GM12865 (cell line): Measurements from ENCODE around the gene YPEL5.

ENCODE experiments used
- DNase-seq: peaks from one replicate; pipeline ENCODE4 v3.0.0; 2010; ENCODE audit warnings: low read depth
- H3K4me3 ChIP-seq: 2 replicates; pipeline ENCODE4 v1.5.1; 2011; ENCODE audit warnings: mild to moderate bottlenecking, low read depth, low read length, control low read depth
- TF ChIP-seq, protein P1 (sequence below): IDR thresholded peaks from 2 replicates; pipeline ENCODE4 v1.5.1; 2011; ENCODE audit warnings: low read length, control low read depth, low read depth, inconsistent platforms; ENCODE audit not compliant: insufficient read depth; ENCODE audit errors: missing control alignments

Gene YPEL5

DNA sequence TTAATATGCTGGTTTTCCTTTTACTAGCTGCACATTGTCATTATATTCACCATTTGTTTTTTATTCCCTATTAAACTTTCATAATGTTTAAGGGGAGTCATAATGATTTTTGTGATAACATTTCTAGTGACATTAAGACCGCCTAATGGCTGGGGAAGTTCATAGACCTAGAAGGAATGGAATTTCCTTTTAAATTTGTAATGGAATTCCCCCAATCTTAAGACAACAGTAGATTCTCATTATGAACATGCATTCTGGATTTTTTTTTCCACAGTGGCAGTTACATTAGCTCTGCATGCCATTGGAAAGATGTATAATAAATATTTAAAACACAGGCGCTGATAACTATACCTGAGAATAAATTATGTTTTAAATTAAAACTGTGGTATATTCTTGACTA lies 8.4 kb downstream of the YPEL5 start:
- TF ChIP-seq, protein P1, sequence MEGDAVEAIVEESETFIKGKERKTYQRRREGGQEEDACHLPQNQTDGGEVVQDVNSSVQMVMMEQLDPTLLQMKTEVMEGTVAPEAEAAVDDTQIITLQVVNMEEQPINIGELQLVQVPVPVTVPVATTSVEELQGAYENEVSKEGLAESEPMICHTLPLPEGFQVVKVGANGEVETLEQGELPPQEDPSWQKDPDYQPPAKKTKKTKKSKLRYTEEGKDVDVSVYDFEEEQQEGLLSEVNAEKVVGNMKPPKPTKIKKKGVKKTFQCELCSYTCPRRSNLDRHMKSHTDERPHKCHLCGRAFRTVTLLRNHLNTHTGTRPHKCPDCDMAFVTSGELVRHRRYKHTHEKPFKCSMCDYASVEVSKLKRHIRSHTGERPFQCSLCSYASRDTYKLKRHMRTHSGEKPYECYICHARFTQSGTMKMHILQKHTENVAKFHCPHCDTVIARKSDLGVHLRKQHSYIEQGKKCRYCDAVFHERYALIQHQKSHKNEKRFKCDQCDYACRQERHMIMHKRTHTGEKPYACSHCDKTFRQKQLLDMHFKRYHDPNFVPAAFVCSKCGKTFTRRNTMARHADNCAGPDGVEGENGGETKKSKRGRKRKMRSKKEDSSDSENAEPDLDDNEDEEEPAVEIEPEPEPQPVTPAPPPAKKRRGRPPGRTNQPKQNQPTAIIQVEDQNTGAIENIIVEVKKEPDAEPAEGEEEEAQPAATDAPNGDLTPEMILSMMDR, result no peak
- no peak for DNase-seq
- H3K4me3 ChIP-seq, result no peak overlapping the region

DNA sequence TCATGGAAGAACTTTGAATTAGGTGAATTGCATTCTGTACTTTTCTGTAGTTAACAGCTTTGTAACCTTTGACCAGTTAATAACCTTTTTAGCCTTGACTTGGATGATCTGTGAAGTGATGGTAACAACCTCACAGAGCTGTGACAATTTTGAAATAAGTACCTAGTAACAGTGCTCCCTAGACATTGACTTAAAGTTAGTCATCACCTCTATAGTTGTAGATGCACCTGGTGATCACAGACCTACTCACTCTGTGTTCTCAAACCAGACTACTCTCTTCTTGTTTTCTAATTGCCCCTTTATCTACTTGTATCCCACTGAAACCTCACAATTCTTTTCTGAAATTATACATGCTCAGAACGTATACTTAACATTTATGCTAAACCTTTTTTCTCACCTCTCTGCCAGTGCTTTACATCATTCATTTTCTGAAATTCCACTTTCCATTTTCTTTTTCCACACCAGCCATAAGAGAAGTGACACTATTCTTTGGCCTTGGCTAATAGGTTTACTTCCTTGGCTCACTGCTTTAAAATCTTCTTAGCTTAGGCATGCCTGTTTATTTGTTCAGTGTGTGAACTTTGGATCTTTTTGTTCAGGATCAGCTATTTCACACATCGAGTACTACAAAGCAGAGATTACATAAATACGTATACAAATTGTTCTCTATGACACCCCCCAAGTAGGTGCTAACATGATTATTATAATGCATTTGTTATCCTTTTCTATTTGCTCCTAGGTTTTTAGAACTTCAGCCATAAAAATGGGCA lies 9.3 kb downstream of the YPEL5 start:
- no peak overlapping the region for H3K4me3 ChIP-seq
- no peak for DNase-seq
- TF ChIP-seq, protein P1, result no peak

DNA sequence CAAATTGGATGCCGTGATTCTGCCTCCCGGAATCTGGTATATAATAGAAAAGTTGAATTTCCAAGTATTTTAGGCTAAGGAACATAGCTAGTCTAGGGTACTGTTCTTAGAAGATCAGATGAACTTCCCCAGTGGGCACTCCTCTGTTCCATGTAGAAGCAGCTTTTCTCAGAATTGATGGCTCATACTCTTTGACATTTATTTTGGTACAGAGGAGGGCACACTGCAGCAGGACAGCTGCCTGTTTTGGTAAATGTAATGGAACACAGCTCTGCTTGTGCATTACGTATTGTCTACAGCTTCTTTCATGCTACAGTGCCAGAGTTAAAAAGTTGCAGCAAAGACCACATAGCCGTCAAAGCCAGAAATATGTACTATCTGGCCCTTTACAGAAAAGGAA lies 10.8 kb downstream of the YPEL5 start:
- DNase-seq, result no peak
- TF ChIP-seq, protein P1, result no peak
- H3K4me3 ChIP-seq, result no peak overlapping the region

DNA sequence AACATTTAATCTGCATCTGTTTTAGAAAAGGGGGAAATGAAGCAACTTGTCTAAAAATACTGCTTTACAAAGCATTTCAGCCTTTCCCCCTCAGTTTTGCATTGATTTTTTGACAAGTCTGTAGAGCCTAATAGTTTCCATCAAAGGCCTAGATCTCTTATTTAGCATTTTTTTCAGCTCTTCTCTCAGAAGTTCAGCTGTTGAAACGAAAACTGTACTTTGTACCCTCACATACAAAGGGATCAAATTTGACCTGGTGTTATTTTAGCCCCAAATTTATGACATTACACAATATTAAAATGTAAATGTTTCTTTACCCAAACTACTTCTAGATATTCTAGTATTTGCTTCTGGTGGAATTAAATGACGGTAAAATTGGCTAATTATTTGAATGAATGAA lies 13.0 kb downstream of the YPEL5 start:
- no peak for DNase-seq
- TF ChIP-seq, protein P1, result no peak
- no peak overlapping the region for H3K4me3 ChIP-seq

DNA sequence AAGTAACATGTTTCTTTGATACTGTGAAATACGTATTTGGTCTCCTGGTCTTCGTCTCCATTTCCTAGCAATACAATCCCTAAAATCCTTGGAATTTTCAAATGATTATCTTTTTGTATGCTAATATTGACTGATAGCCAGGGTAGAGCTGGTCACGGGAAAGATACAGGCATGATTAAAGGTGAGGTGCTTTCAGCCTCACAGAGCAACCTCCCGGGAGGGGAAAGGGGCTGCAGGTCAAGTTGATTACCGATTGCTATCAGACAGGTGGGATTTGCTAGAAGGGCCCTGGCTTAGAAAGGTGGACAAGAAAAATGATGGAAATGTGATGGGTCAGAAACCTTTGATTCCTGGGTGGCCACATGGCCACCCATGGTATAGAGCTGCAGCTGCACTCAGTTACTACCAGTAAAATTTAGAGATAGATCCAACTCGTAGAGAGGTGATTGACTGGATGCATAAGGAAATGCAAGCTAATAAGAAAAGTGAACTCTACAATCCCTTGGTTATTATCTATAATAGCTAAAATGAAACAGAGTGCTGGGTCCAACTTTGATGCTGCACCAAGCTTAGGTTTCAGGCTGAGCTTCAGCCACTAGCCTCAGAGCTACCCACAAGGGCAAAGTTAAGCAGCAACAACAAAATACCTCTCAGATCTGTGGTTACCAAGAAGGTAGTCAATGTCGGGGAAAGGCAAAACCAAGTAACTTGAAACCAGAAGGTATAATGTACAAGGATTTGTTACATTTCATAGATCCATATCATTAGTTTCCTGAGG lies 15.3 kb downstream of the YPEL5 start:
- H3K4me3 ChIP-seq, result no peak overlapping the region

DNA sequence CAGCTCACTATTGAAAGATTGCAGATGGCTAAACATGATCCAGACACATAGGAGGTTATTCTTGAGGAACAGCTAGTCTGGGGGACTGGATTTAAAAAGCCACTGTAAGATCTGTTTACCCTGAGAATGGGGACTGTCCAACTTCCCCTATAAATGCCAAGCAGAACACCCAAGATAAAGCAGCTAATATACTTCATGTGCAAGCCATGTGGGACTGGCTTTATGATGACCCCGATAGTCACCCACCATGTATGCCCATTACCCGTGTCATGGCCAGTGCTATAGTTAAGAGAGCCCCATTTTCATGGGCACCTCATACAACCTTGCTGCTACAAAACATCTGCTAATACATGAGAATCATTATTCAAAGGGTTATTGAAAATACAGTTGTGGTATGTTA lies 16.0 kb downstream of the YPEL5 start:
- TF ChIP-seq, protein P1, result no peak
- DNase-seq, result no peak
- no peak overlapping the region for H3K4me3 ChIP-seq

More for the DNA sequence above, 15.3 kb downstream of the YPEL5 start:
- TF ChIP-seq, protein P1, result no peak
- no peak for DNase-seq
